HepG2 (cell line): Measurements from ENCODE around the gene TIGAR. TPM values are rescaled to one million over a fixed set of nuclear protein-coding genes. Genes with fewer than 3 reads are reported as not detected.

Experiments used
- ATAC-seq: fragments of 200-7000 bp; cut with Tn5 transposase; 3 replicates; pipeline ENCODE4 v1.9.1; 2020; ENCODE audit warnings: mild to moderate bottlenecking, moderate library complexity
- BruUV-seq: library from RNA; stranded (reverse); fragments of 400-500 nt; replicated peaks from 2 replicates; lab custom pipeline; 2021; lab: Mats Ljungman, UMichigan
- CTCF ChIA-PET: fragments of 300-600 bp; formaldehyde crosslinking; extraction: SDS; loops from one replicate; lab custom pipeline; 2021; ENCODE audit warnings: low total read pairs, inconsistent platforms, low intra/inter-chr PET ratio; lab: Yijun Ruan, JAX
- POLR2A ChIA-PET: fragments of 350-600 bp; sonication (Branson Sonifier 250); formaldehyde crosslinking; loops from one replicate; lab custom pipeline; 2020; ENCODE audit warnings: antibody characterized with exemption, inconsistent platforms; lab: Yijun Ruan, JAX
- DNase-seq: peaks from one replicate; pipeline ENCODE4 v3.0.0-alpha.2; 2015; ENCODE audit warnings: low spot score
- FAIRE-seq: peaks from 3 replicates; lab custom pipeline; 2011; peaks lifted over from hg19 to GRCh38; lab: Jason Lieb, UNC
- H2AFZ ChIP-seq: one replicate; pipeline ENCODE4 v1.6.1; 2011; ENCODE audit warnings: low read length, inconsistent platforms
- H3K27ac ChIP-seq: fragments of 300-600 bp; 3 replicates; pipeline ENCODE4 v1.8.0; 2011; ENCODE audit warnings: mixed run types, mild to moderate bottlenecking, mixed read lengths, low read length, inconsistent platforms; ENCODE audit not compliant: insufficient read depth; ENCODE audit errors: extremely low read length
- H3K27me3 ChIP-seq, 2 experiments: fragments of 200-600 bp in 1 of 2; 2 replicates in 1 of 2; 3 replicates in 1 of 2; pipeline versions ENCODE4 v1.6.0 to v1.8.0; 2011; ENCODE audit warnings: low read length in 2 of 2, mild to moderate bottlenecking in 2 of 2, moderate library complexity in 2 of 2, inconsistent platforms in 1 of 2; ENCODE audit not compliant: insufficient read depth in 2 of 2, control insufficient read depth in 1 of 2
- H3K36me3 ChIP-seq, 2 experiments: fragments of 200-600 bp in 1 of 2; replicated peaks in 1 of 2; 2 replicates in 1 of 2; 3 replicates in 1 of 2; pipeline versions ENCODE4 v1.5.1 to v1.8.0; 2011; ENCODE audit warnings: low read length in 2 of 2, inconsistent platforms in 1 of 2; ENCODE audit not compliant: insufficient read depth in 2 of 2, control insufficient read depth in 1 of 2
- H3K4me1 ChIP-seq: 2 replicates; pipeline ENCODE4 v1.5.1; 2012; ENCODE audit warnings: low read length, inconsistent platforms; ENCODE audit not compliant: insufficient read depth
- H3K4me2 ChIP-seq: 2 replicates; pipeline ENCODE4 v1.6.0; 2011; ENCODE audit warnings: low read depth, low read length, inconsistent platforms
- H3K4me3 ChIP-seq, 3 experiments: fragments of 200-600 bp in 1 of 3; sonication (generic), shearing (Covaris generic) in 1 of 3; replicated peaks in 1 of 3; 2 replicates each; pipeline ENCODE4 v1.5.1; 2011 to 2016; ENCODE audit warnings: low read length in 3 of 3, inconsistent platforms in 2 of 3, low read depth in 2 of 3, mild to moderate bottlenecking in 2 of 3, control low read depth in 1 of 3, mixed read lengths in 1 of 3; ENCODE audit not compliant: insufficient read depth in 1 of 3
- H3K79me2 ChIP-seq: one replicate; pipeline ENCODE4 v1.6.1; 2011; ENCODE audit warnings: low read length, inconsistent platforms; ENCODE audit not compliant: insufficient read depth
- H3K9ac ChIP-seq: 2 replicates; pipeline ENCODE4 v1.6.0; 2011; ENCODE audit warnings: mild to moderate bottlenecking, low read depth, low read length, inconsistent platforms; ENCODE audit not compliant: insufficient read depth
- H3K9me3 ChIP-seq: 2 replicates; pipeline ENCODE4 v1.5.1; 2012; ENCODE audit warnings: mild to moderate bottlenecking, low read length
- H4K20me1 ChIP-seq: 2 replicates; pipeline ENCODE4 v1.6.0; 2011; ENCODE audit warnings: inconsistent platforms, mild to moderate bottlenecking, low read length, moderate library complexity; ENCODE audit not compliant: insufficient read depth
- DNMT1 ChIP-seq: sonication (generic); formaldehyde crosslinking; IDR thresholded peaks from 2 replicates; pipeline ENCODE4 v1.5.1; 2020; ENCODE audit warnings: mild to moderate bottlenecking, missing genetic modification reagents
- PLRG1 ChIP-seq: fragments of 450-650 bp; conservative IDR thresholded peaks from 2 replicates; pipeline ENCODE4 v1.6.1; 2016
- SNRNP70 ChIP-seq: fragments of 200-400 bp; formaldehyde crosslinking; IDR thresholded peaks from 2 replicates; pipeline ENCODE4 v1.6.1; 2017; ENCODE audit warnings: mild to moderate bottlenecking, low read depth, low read length, moderate library complexity
- ZNF281 ChIP-seq: sonication (generic); formaldehyde crosslinking; IDR thresholded peaks from 2 replicates; pipeline ENCODE4 v1.4.0; 2020; ENCODE audit warnings: missing genetic modification reagents, borderline replicate concordance
- ZNF441 ChIP-seq: sonication (generic); formaldehyde crosslinking; IDR thresholded peaks from 2 replicates; pipeline ENCODE4 v1.7.0; 2021; ENCODE audit warnings: missing genetic modification reagents, borderline replicate concordance
- ZNF468 ChIP-seq: sonication (generic); formaldehyde crosslinking; IDR thresholded peaks from 2 replicates; pipeline ENCODE4 v1.8.0; 2022; ENCODE audit warnings: mild to moderate bottlenecking, moderate library complexity, missing genetic modification reagents
- ZNF605 ChIP-seq: sonication (generic); formaldehyde crosslinking; IDR thresholded peaks from 2 replicates; pipeline ENCODE4 v1.8.0; 2022; ENCODE audit warnings: mild to moderate bottlenecking, missing genetic modification reagents
- ZSCAN30 ChIP-seq: sonication (generic); formaldehyde crosslinking; IDR thresholded peaks from 2 replicates; pipeline ENCODE4 v1.5.0; 2020; ENCODE audit warnings: mild to moderate bottlenecking, missing genetic modification reagents
- WGBS: methylation state at CpG from one replicate; pipeline ENCODE4 v1.1.6; 2017; ENCODE audit warnings: low lambda C conversion rate; 5-methylcytosine and 5-hydroxymethylcytosine counted together
- in situ Hi-C: cut with HindIII; loops from 2 replicates; pipeline ENCODE4 v1.10.0; 2017; ENCODE audit warnings: low pct_unique_long_range_greater_than_20kb; ENCODE audit not compliant: extremely low pct_ligation_motif_present
- intact Hi-C: fragments of 100-400 bp; cut with micrococcal nuclease; formaldehyde crosslinking; loops from one replicate; pipeline ENCODE4 v1.10.0; 2022; ENCODE audit not compliant: unreplicated experiment
- polyA plus RNA-seq, 8 experiments: library from polyadenylated mRNA; depleted of rRNA in 3 of 8; stranded (reverse) in 7 of 8; unstranded in 1 of 8; fragments of >200 nt; fragmentation: Illumina TruSeq in 4 of 8; extraction: Trizol in 4 of 8; gene quantifications; 2 replicates each; pipeline versions ENCODE4 v1.2.1 to v1.2.3, GENCODE V29; 2011 to 2016; ENCODE audit warnings: low read depth in 4 of 8, missing spikeins in 1 of 8, mixed read lengths in 1 of 8; ENCODE audit not compliant: insufficient read depth in 1 of 8
- total RNA-seq, 5 experiments: library from RNA; depleted of rRNA; stranded (reverse); fragments of >200 nt; fragmentation: Illumina TruSeq; extraction: Trizol; gene quantifications; 2 replicates each; pipeline ENCODE4 v1.2.3, GENCODE V29; 2016; ENCODE audit warnings: low read depth in 1 of 5

Gene TIGAR
- total and polyA plus RNA-seq, 2 of the 13 experiments (the other 11 are each of a cell fraction or from before 2014, with no cell fraction given) = 2.6 to 21.8 TPM

- intact Hi-C loops (no loop called here), in situ Hi-C loops (no loop called here)
- peaks cover 8% of the 10 kb centered on the region; the same call in 1 of the 2 replicates for H3K4me1 ChIP-seq
- ATAC-seq (no peak), DNase-seq (no peak), FAIRE-seq (no peak)
- H3K4me2 ChIP-seq = no peak overlapping the region
- no peak overlapping the region for H3K27ac ChIP-seq
- H3K9ac ChIP-seq = no peak overlapping the region
- no peaks in the 10 kb centered on the region for H4K20me1 ChIP-seq
- TF ChIP-seq DNMT1 (CRISPR knock-in tag) (no peak), ZNF441 (no peak), ZSCAN30 (CRISPR knock-in tag) (no peak), ZNF281 (CRISPR knock-in tag) (no peak)
- peaks cover 6 to 59% of the 10 kb centered on the region in 2 experiments; a peak in 4 of 5 replicates for H3K27me3 ChIP-seq
- BruUV-seq = no TSS peak
- CTCF ChIA-PET = no interaction called here
- H3K36me3 ChIP-seq = no peaks in the 10 kb centered on the region
- no peaks in the 10 kb centered on the region for H3K9me3 ChIP-seq
- POLR2A ChIA-PET = no interaction called here
- H3K79me2 ChIP-seq = no peaks in the 10 kb centered on the region
- no peak overlapping the region for H2AFZ ChIP-seq
- WGBS = 15% methylated on average over 2 of the region's 4 CpGs
- no peak overlapping the region for H3K4me3 ChIP-seq
Observed at GRCh38 chr12:4284306-4284705, 36.7 kb upstream of the TIGAR start.

GRCh38 chr12:4285070-4285469 lies 35.9 kb upstream of the TIGAR start:
- Histone ChIP-seq H3K4me2 (no peak overlapping the region), H2AFZ (no peak overlapping the region), H3K9ac (no peak overlapping the region), H3K9me3 (no peaks in the 10 kb centered on the region), H3K4me1 (peaks cover 8% of the 10 kb centered on the region; the same call in 1 of the 2 replicates), H3K36me3 (no peaks in the 10 kb centered on the region), H4K20me1 (no peaks in the 10 kb centered on the region), H3K4me3 (no peak overlapping the region), H3K27me3 (peaks cover 6 to 63% of the 10 kb centered on the region in 2 experiments; a peak in 4 of 5 replicates), H3K79me2 (no peaks in the 10 kb centered on the region), H3K27ac (no peak overlapping the region)
- intact Hi-C loops = no loop called here
- ATAC-seq (no peak), FAIRE-seq (no peak), DNase-seq (no peak)
- no TSS peak for BruUV-seq
- ChIA-PET CTCF (no interaction called here), POLR2A (no interaction called here)
- in situ Hi-C loops = no loop called here
- WGBS = 40% methylated on average over 7 of the region's 8 CpGs
- TF ChIP-seq PLRG1 (no peak), SNRNP70 (no peak), ZNF468 (CRISPR knock-in tag) (no peak), ZNF605 (CRISPR knock-in tag) (no peak)
